Posterior vena cava (tissue), 2 donors: ENCODE results near the gene KRT78. TPM values are rescaled to one million over a fixed set of nuclear protein-coding genes. Genes with fewer than 3 reads are reported as not detected.

Experiments
- DNase-seq: peaks from one replicate; pipeline ENCODE4 v3.0.0-alpha.2; 2020; ENCODE audit warnings: low spot score
- intact Hi-C, 2 donors: fragments of 100-400 bp; cut with DNase I; formaldehyde crosslinking; loops; one replicate each; pipeline versions ENCODE4 v1.14.1 to v1.14.2; 2022 to 2023
- total RNA-seq, 2 donors: library from RNA; stranded (reverse); fragmentation: NEBNext Ultra II Directional; extraction: Animal tissue kit (Norgen Biotek cat#: 25700); gene quantifications; one replicate each; pipeline ENCODE4 v1.2.1, GENCODE V29; 2021
- donor health status: DM: yes; HTN: yes; CAD: no.
- donor health status: DM: yes; HTN: yes; CAD: no.

The KRT78 gene
- total RNA-seq, 2 donors from 2014 or later, result not detected

- intact Hi-C loops, result no loop called here
- no peak for DNase-seq
Measured at GRCh38 chr12:52846356-52846970, 2.3 kb downstream of the KRT78 start.

- intact Hi-C loops, result no loop called here
- no peak for DNase-seq
Measured at GRCh38 chr12:52845946-52846345, 2.8 kb downstream of the KRT78 start.

GRCh38 chr12:52844386-52844785, 4.4 kb downstream of the KRT78 start:
- intact Hi-C loops, result no loop called here
- DNase-seq, result no peak

GRCh38 chr12:52839436-52840105, 9.2 kb downstream of the KRT78 start:
- intact Hi-C loops, result no loop called here
- no peak for DNase-seq

GRCh38 chr12:52838609-52839435, 10.0 kb downstream of the KRT78 start:
- no peak for DNase-seq
- intact Hi-C loops, result no loop called here

- intact Hi-C loops, result no loop called here
- DNase-seq, result no peak
Measured at GRCh38 chr12:52837781-52838608, 10.8 kb downstream of the KRT78 start.

- no peak for DNase-seq
Measured at GRCh38 chr12:52837413-52837741, 11.4 kb downstream of the KRT78 start.

GRCh38 chr12:52836491-52837412, 12.0 kb downstream of the KRT78 start:
- peak; percentile 56 for DNase-seq
- intact Hi-C loops, result no loop called here

More at GRCh38 chr12:52837413-52837741, 11.4 kb downstream of the KRT78 start:
- intact Hi-C loops, result no loop called here

- peak; percentile 63 for DNase-seq
- intact Hi-C loops, result no loop called here
Measured at GRCh38 chr12:52836042-52836466, 12.7 kb downstream of the KRT78 start.

- DNase-seq, result peak; percentile 58
- intact Hi-C loops, result no loop called here
Measured at GRCh38 chr12:52835271-52836041, 13.3 kb downstream of the KRT78 start.

GRCh38 chr12:52834727-52835001, 14.1 kb downstream of the KRT78 start:
- intact Hi-C loops, result no loop called here
- no peak for DNase-seq

GRCh38 chr12:52833922-52834726, 14.7 kb downstream of the KRT78 start, which contains the start of gene KRT79:
Gene KRT79, minus strand, starts transcription at chr12:52834311. Its CDS starts 51 bp downstream, at chr12:52834260.
- DNase-seq, result peak; percentile 77
- intact Hi-C loops, result no loop called here

- DNase-seq, result peak; percentile 23
- intact Hi-C loops, result no loop called here
Measured at GRCh38 chr12:52832985-52833905, 15.5 kb downstream of the KRT78 start.

GRCh38 chr12:52832451-52832850, 16.3 kb downstream of the KRT78 start:
- intact Hi-C loops, result no loop called here
- DNase-seq, result peak; percentile 29

GRCh38 chr12:52831251-52831650, 17.5 kb downstream of the KRT78 start:
- intact Hi-C loops, result no loop called here
- DNase-seq, result peak; percentile 64
